Neural crest cell (in vitro differentiated cells): ENCODE measurements around the gene NPAS1. TPM values are rescaled to one million over a fixed set of nuclear protein-coding genes. Genes with fewer than 3 reads are reported as not detected.

ENCODE experiments used
- DNase-seq: peaks from one replicate; pipeline ENCODE4 v3.0.0; 2021; ENCODE audit warnings: low read depth, mixed read lengths, low spot score
- H3K27ac Mint-ChIP-seq: one replicate; pipeline ENCODE4 v1.8.0; 2021; ENCODE audit warnings: mild to moderate bottlenecking, mixed read lengths; ENCODE audit not compliant: unreplicated experiment
- H3K27me3 Mint-ChIP-seq: 2 replicates; pipeline ENCODE4 v1.8.0; 2021; ENCODE audit warnings: low read depth, mild to moderate bottlenecking, mixed read lengths
- H3K36me3 Mint-ChIP-seq: 2 replicates; pipeline ENCODE4 v1.8.0; 2021; ENCODE audit warnings: low read depth, mild to moderate bottlenecking, mixed read lengths
- H3K4me1 Mint-ChIP-seq: 2 replicates; pipeline ENCODE4 v1.8.0; 2021; ENCODE audit warnings: mixed read lengths
- H3K4me3 Mint-ChIP-seq: one replicate; pipeline ENCODE4 v1.8.0; 2021; ENCODE audit warnings: mild to moderate bottlenecking, mixed read lengths
- H3K9me3 Mint-ChIP-seq: 2 replicates; pipeline ENCODE4 v1.8.0; 2021; ENCODE audit warnings: mixed read lengths
- CTCF ChIP-seq: fragments of 200-600 bp; sonication (generic); conservative IDR thresholded peaks from 2 replicates; pipeline ENCODE4 v1.5.0; 2021; ENCODE audit warnings: antibody characterized with exemption, mild to moderate bottlenecking
- total RNA-seq: library from RNA; stranded (reverse); gene quantifications from 2 replicates; pipeline ENCODE4 v1.2.1, GENCODE V29; 2021

The NPAS1 gene
- total RNA-seq, 1 donor from 2014 or later: 1.5 TPM

GRCh38 chr19:47000373-47000772, 19.3 kb upstream of the NPAS1 start:
- Mint-ChIP-seq H3K4me1 (peaks cover 25% of the 10 kb centered on the region), H3K27me3 (no peaks in the 10 kb centered on the region), H3K9me3 (no peaks in the 10 kb centered on the region), H3K4me3 (no peak overlapping the region), H3K36me3 (peaks cover 11% of the 10 kb centered on the region), H3K27ac (no peak overlapping the region)
- DNase-seq: no peak
- no peak for TF ChIP-seq CTCF

- H3K4me3 Mint-ChIP-seq: no peak overlapping the region
- DNase-seq: no peak
These were observed 18.1 kb upstream of the NPAS1 start for GRCh38 chr19:47001584-47001983.

DNA sequence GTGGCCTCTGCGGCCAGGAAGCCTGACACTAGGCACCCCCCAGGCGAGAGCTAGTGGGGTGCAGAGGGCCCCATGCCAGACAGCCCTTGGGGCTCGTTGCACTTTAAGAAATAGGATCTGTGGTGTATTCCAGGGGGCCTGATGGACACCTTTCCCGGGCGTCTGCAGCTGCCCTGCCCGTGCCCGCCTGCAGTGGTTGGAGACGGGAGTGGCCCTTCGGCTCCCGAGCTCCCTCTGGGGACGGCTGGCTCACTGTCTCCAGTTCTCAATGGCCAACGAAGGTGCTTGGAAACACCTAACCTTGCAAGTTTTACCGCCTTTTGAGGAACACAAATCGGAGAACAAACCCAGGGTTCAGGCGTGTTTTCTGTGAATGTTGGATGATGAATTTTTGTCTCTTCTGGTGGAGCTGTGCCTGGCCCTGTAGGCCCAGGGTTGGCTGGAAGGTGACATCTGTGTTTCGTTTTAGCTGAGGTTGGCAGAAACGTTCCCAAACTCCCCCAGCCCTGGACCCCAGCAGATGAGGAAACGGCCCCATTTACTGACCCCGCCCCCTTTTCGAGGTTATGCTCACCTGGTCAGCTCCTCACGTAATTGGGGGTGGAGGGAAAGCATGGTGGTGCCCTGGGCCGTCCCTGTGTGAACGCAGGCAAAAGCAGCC, 17.4 kb upstream of the NPAS1 start:
- no peak overlapping the region for H3K27ac Mint-ChIP-seq
- H3K4me3 Mint-ChIP-seq: no peak overlapping the region
- no peak for TF ChIP-seq CTCF
- peaks cover 32% of the 10 kb centered on the region for H3K4me1 Mint-ChIP-seq
- peaks cover 3% of the 10 kb centered on the region for H3K9me3 Mint-ChIP-seq
- peaks cover 13% of the 10 kb centered on the region for H3K36me3 Mint-ChIP-seq
- no peak for DNase-seq
- peaks cover 5% of the 10 kb centered on the region for H3K27me3 Mint-ChIP-seq

More at GRCh38 chr19:47001584-47001983, 18.1 kb upstream of the NPAS1 start:
- Mint-ChIP-seq H3K36me3 (peaks cover 15% of the 10 kb centered on the region), H3K27me3 (peaks cover 5% of the 10 kb centered on the region), H3K9me3 (peaks cover 3% of the 10 kb centered on the region), H3K27ac (no peak overlapping the region), H3K4me1 (peaks cover 32% of the 10 kb centered on the region)
- no peak for TF ChIP-seq CTCF

DNA sequence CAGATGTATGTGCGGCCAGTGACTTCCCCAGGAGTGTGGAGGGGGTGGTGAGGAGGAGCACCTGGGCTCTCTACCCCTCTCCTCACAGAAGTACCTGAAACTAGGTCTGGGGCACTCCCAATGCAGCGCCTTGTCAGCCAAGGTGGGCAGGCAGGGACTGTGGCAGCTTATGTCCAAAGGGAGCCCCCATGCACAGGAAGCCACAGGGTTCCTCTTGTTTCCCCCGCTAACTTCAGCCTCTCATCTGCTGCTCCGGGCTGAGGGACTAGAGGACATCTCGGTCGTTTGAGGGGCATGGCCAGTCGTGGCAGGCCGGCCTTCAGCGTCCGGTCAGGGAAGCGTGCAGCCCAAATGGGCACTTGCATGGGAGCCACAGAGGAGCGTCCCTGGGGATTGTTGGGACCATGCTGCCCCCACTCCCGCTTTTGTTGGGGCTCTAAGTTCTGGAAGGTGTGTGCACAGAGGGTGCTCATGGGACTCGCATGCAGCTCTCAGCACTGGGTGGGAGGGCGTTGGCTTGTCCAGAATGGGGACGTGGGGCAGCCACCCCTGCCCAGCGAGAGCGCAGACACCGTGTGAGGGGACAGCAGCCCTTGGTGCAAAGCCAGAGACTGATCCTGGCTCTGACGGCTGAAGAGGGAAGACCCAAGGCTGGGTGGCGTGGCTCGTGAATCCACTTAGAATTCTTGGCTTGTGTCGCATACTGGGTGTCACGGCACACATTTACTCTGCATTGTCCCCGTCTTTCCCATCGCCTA, 16.6 kb upstream of the NPAS1 start:
- DNase-seq: no peak
- Mint-ChIP-seq H3K27me3 (peaks cover 5% of the 10 kb centered on the region), H3K4me3 (peak overlapping the region; percentile 34), H3K36me3 (peaks cover 12% of the 10 kb centered on the region), H3K27ac (peak overlapping the region; percentile 75), H3K4me1 (peaks cover 32% of the 10 kb centered on the region), H3K9me3 (peaks cover 3% of the 10 kb centered on the region)
- TF ChIP-seq CTCF: no peak

- Mint-ChIP-seq H3K9me3 (peaks cover 6% of the 10 kb centered on the region), H3K36me3 (peaks cover 15% of the 10 kb centered on the region), H3K4me3 (no peak overlapping the region), H3K27me3 (peaks cover 8% of the 10 kb centered on the region), H3K27ac (no peak overlapping the region), H3K4me1 (peaks cover 27% of the 10 kb centered on the region)
- TF ChIP-seq CTCF: no peak
- DNase-seq: no peak
These were observed 15.8 kb upstream of the NPAS1 start for GRCh38 chr19:47003611-47004465.
